Transverse colon (tissue), 4 donors: ENCODE results near the gene FAM107B. TPM values are rescaled to one million over a fixed set of nuclear protein-coding genes. Genes with fewer than 3 reads are reported as not detected.

Source experiments
- DNase-seq: peaks from one replicate; pipeline ENCODE4 v3.0.0-alpha.2; 2019
- H3K27ac ChIP-seq, 4 donors: fragments of 200-600 bp; sonication (generic); 2 replicates each; pipeline ENCODE4 v1.5.1; 2016 to 2018; ENCODE audit warnings: inconsistent platforms in 4 of 4
- H3K27me3 ChIP-seq: fragments of 200-600 bp; sonication (generic); 2 replicates; pipeline ENCODE4 v1.5.1; 2017; ENCODE audit warnings: inconsistent platforms
- H3K36me3 ChIP-seq, 4 donors: fragments of 200-600 bp; sonication (generic); 2 replicates each; pipeline ENCODE4 v1.5.1; 2017 to 2019; ENCODE audit warnings: inconsistent platforms in 4 of 4
- H3K4me1 ChIP-seq, 4 donors: fragments of 200-600 bp; sonication (generic); 2 replicates each; pipeline ENCODE4 v1.5.1; 2017 to 2020; ENCODE audit warnings: inconsistent platforms in 4 of 4
- H3K4me3 ChIP-seq, 4 donors: fragments of 200-600 bp; sonication (generic); 1 replicate in 1 of 4; 2 replicates in 3 of 4; pipeline versions ENCODE4 v1.5.1 to v1.6.1; 2017 to 2019; ENCODE audit warnings: inconsistent platforms in 4 of 4
- H3K9me3 ChIP-seq, 2 donors: fragments of 200-600 bp; sonication (generic); 2 replicates each; pipeline ENCODE4 v1.5.1; 2017 to 2019; ENCODE audit warnings: inconsistent platforms in 2 of 2
- CTCF ChIP-seq, 5 experiments: fragments of 200-600 bp in 3 of 5; fragments of 450-650 bp in 2 of 5; sonication (generic) in 3 of 5; IDR thresholded peaks; 1 replicate in 2 of 5; 2 replicates in 3 of 5; pipeline ENCODE4 v1.5.1; 2016 to 2017; ENCODE audit warnings: antibody characterized with exemption in 5 of 5, inconsistent platforms in 3 of 5, mild to moderate bottlenecking in 2 of 5, moderate library complexity in 1 of 5
- EP300 ChIP-seq: sonication (generic); formaldehyde crosslinking; IDR thresholded peaks from one replicate; pipeline ENCODE4 v1.6.1; 2017; ENCODE audit warnings: antibody characterized with exemption, low read depth
- POLR2A ChIP-seq: fragments of 450-650 bp; IDR thresholded peaks from one replicate; pipeline ENCODE4 v1.6.1; 2016; ENCODE audit warnings: antibody characterized with exemption, mild to moderate bottlenecking, moderate library complexity
- POLR2AphosphoS5 ChIP-seq, 3 donors: sonication (generic); formaldehyde crosslinking; IDR thresholded peaks; one replicate each; pipeline ENCODE4 v1.6.1; 2016; ENCODE audit warnings: antibody characterized with exemption in 3 of 3
- WGBS, 2 donors: methylation state at CpG; one replicate each; pipeline ENCODE4 v1.1.5; 2018; ENCODE audit warnings: low coverage in 1 of 2; 5-methylcytosine and 5-hydroxymethylcytosine counted together
- in situ Hi-C, 4 donors: fragments of 200-750 bp; cut with MboI; loops; one replicate each; pipeline versions ENCODE4 v1.15.0 to v1.15.1; 2017; ENCODE audit warnings: low sequenced_read_pairs in 3 of 4, low pct_ligation_motif_present in 1 of 4, low pct_unique_long_range_greater_than_20kb in 1 of 4
- intact Hi-C: fragments of 100-400 bp; cut with DNase I; formaldehyde crosslinking; loops from one replicate; pipeline ENCODE4 v1.15.1; 2023; ENCODE audit warnings: low total_unique reads
- total RNA-seq, 4 donors: library from RNA; depleted of rRNA; stranded (reverse); fragments of >200 nt; gene quantifications; one replicate each; pipeline ENCODE4 v1.1.0, GENCODE V29; 2016

The FAM107B gene
- total RNA-seq, 4 donors from 2014 or later = 23.9 to 71.0 (median 52.8) TPM

- intact Hi-C loops (no loop called here), in situ Hi-C loops (loop anchor here in 2 of 4 donors (25.0 kb wide), 2 partner anchors 275 to 600 kb away; no protein-coding TSS in a partner anchor)
- TF ChIP-seq POLR2AphosphoS5 (IDR thresholded peaks at IDR 0.05) (no peak), POLR2A (no peak), EP300 (no peak), CTCF (IDR thresholded peaks at IDR 0.05) (no peak)
- no peak overlapping the region for H3K4me3 ChIP-seq
- DNase-seq = no peak
- H3K27ac ChIP-seq = no peak overlapping the region
- H3K4me1 ChIP-seq = no peaks in the 10 kb centered on the region
- H3K27me3 ChIP-seq = no peaks in the 10 kb centered on the region
- no peaks in the 10 kb centered on the region for H3K36me3 ChIP-seq
- no peaks in the 10 kb centered on the region for H3K9me3 ChIP-seq
- 86 to 91% methylated on average over 1 to 3 of the region's 3 CpGs for WGBS, 2 donors
These were observed 37.6 kb upstream of the FAM107B start for GRCh38 chr10:14812271-14812670.

DNA sequence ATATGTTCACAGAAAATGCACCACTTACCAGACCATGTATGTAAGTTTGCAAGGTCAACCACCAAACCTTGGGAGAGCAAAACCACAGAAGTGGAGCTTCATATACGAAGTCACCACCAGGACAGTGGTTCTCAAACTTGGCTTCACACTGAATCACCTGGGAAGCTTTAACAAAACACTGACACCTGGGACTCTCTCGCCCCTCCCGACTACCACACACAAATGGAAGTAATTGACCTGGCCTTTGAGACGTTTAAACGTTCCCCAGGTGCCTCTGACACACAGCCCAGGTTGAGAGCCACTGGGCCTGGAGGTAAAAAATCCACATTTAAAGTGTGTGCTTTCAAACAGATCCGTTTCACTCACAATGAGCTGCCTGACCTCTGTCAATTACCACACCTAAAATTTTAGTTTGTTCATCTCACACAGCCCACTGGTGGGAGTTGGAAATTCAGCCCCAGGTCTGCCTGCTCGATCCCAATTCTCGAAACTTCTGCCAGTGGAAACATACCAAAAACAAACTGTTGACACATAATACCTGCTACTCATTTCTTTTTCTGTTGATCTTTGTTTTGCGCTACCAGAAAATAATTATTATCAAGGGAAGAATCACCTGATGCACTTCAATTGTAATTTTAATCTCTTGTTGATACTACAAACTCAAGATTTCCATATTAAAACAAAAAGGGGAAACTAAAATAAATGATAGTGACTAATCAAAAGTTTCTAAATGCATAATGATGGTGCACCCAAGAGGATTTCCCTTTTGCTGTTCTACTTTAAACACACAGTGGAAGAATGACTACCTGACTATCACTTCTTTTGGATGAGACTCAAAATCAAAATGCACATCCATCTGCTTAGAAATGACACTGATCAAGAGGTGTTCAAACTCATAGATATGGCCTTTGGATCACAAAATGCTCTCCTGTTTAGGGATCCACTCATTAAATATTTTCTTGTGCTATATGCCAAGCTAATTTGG, 36.6 kb upstream of the FAM107B start:
- TF ChIP-seq CTCF (IDR thresholded peaks at IDR 0.05) (no peak), EP300 (no peak), POLR2AphosphoS5 (IDR thresholded peaks at IDR 0.05) (no peak), POLR2A (no peak)
- in situ Hi-C loops = loop anchor here in 2 of 4 donors (25.0 kb wide), 2 partner anchors 274 to 599 kb away; no protein-coding TSS in a partner anchor
- H3K4me1 ChIP-seq = no peaks in the 10 kb centered on the region
- WGBS, 2 donors = 53 to 73% methylated on average over 3 to 9 of the region's 9 CpGs
- intact Hi-C loops = no loop called here
- H3K36me3 ChIP-seq = no peaks in the 10 kb centered on the region
- H3K27me3 ChIP-seq = no peaks in the 10 kb centered on the region
- H3K27ac ChIP-seq = no peak overlapping the region
- no peak for DNase-seq
- H3K9me3 ChIP-seq = no peaks in the 10 kb centered on the region
- H3K4me3 ChIP-seq = no peak overlapping the region

DNA sequence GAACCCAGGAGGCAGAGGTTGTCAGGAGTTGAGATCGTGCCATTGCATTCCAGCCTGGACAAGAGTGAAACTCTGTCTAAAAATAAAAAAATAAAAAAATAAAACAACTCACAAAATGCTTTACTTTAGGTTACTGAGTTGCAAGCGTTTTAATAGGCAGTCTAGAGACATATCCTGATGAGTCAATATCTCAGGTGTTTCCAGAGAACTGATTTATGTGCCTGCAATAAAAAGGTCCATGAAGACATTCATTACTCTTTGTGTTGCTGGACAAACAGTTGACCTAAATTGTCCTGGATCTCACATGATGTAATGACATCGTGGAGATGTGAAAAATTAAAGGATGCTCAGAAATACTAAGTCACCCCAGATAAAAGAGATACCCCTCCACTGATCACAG, 31.6 kb upstream of the FAM107B start:
- in situ Hi-C loops = loop anchor here in 2 of 4 donors (25.0 kb wide), 2 partner anchors 269 to 594 kb away; no protein-coding TSS in a partner anchor
- no peak for DNase-seq
- no peak overlapping the region for H3K27ac ChIP-seq
- no peaks in the 10 kb centered on the region for H3K9me3 ChIP-seq
- no peak overlapping the region for H3K4me3 ChIP-seq
- no peak for TF ChIP-seq POLR2AphosphoS5 (IDR thresholded peaks at IDR 0.05)
- TF ChIP-seq CTCF (IDR thresholded peaks at IDR 0.05) = no peak
- TF ChIP-seq POLR2A = no peak
- TF ChIP-seq EP300 = no peak
- H3K36me3 ChIP-seq = no peaks in the 10 kb centered on the region
- no peaks in the 10 kb centered on the region for H3K4me1 ChIP-seq
- 31 to 45% methylated on average over 3 of the region's 3 CpGs for WGBS, 2 donors
- H3K27me3 ChIP-seq = no peaks in the 10 kb centered on the region
- intact Hi-C loops = no loop called here

- in situ Hi-C loops (loop anchor here in 2 of 4 donors (25.0 kb wide), 2 partner anchors 267 to 592 kb away; no protein-coding TSS in a partner anchor), intact Hi-C loops (no loop called here)
- H3K4me1 ChIP-seq = no peaks in the 10 kb centered on the region
- H3K9me3 ChIP-seq = no peaks in the 10 kb centered on the region
- H3K4me3 ChIP-seq = no peak overlapping the region
- H3K27me3 ChIP-seq = no peaks in the 10 kb centered on the region
- no peak for DNase-seq
- WGBS, 2 donors = 43 to 85% methylated on average over 1 of the region's 1 CpG
- TF ChIP-seq EP300 (no peak), CTCF (IDR thresholded peaks at IDR 0.05) (no peak), POLR2A (no peak), POLR2AphosphoS5 (IDR thresholded peaks at IDR 0.05) (no peak)
- H3K36me3 ChIP-seq = no peaks in the 10 kb centered on the region
- H3K27ac ChIP-seq = no peak overlapping the region
These were observed 29.1 kb upstream of the FAM107B start for GRCh38 chr10:14803827-14804226.
